Raji (cell line): ENCODE results near the gene MEF2A.

ENCODE experiments used
- POLR2A ChIP-seq: IDR thresholded peaks from 2 replicates; pipeline ENCODE4 v1.6.1; 2011; ENCODE audit warnings: low read depth, low read length, control low read depth; ENCODE audit not compliant: insufficient read depth

Gene MEF2A

GRCh38 chr15:99582508-99582960 is 16.8 kb downstream of the MEF2A start:
- TF ChIP-seq POLR2A: no peak

- TF ChIP-seq POLR2A: no peak
Measured at GRCh38 chr15:99584081-99584600, 18.4 kb downstream of the MEF2A start.

GRCh38 chr15:99586121-99586520 is 20.3 kb downstream of the MEF2A start:
- no peak for TF ChIP-seq POLR2A

GRCh38 chr15:99589801-99590200 is 24.0 kb downstream of the MEF2A start:
- no peak for TF ChIP-seq POLR2A

GRCh38 chr15:99590913-99591646 is 25.3 kb downstream of the MEF2A start:
- no peak for TF ChIP-seq POLR2A

GRCh38 chr15:99592145-99592791 is 26.5 kb downstream of the MEF2A start:
- no peak for TF ChIP-seq POLR2A

- TF ChIP-seq POLR2A: no peak
Measured at GRCh38 chr15:99593070-99593469, 27.3 kb downstream of the MEF2A start.

- TF ChIP-seq POLR2A: no peak
Measured at GRCh38 chr15:99594916-99595315, 29.1 kb downstream of the MEF2A start.

- no peak for TF ChIP-seq POLR2A
Measured at GRCh38 chr15:99598296-99598695, 32.5 kb downstream of the MEF2A start.

- TF ChIP-seq POLR2A: no peak
Measured at GRCh38 chr15:99603828-99604227, 38.0 kb downstream of the MEF2A start.

- TF ChIP-seq POLR2A: no peak
Measured at GRCh38 chr15:99604865-99605264, 39.1 kb downstream of the MEF2A start.

- no peak for TF ChIP-seq POLR2A
Measured at GRCh38 chr15:99605490-99605931, 39.7 kb downstream of the MEF2A start.

GRCh38 chr15:99605990-99606389 is 40.2 kb downstream of the MEF2A start:
- TF ChIP-seq POLR2A: no peak

GRCh38 chr15:99606646-99607045 is 40.9 kb downstream of the MEF2A start:
- TF ChIP-seq POLR2A: no peak

- no peak for TF ChIP-seq POLR2A
Measured at GRCh38 chr15:99613481-99613880, 47.7 kb downstream of the MEF2A start.
